Thymus (tissue), 11 donors: ENCODE results near the gene PRR36. TPM values are rescaled to one million over a fixed set of nuclear protein-coding genes. Genes with fewer than 3 reads are reported as not detected.

Experiments used
- DNase-seq, 9 donors: peaks; one replicate each; pipeline ENCODE4 v3.0.0-alpha.2; 2013; ENCODE audit warnings: low spot score in 9 of 9, low read depth in 6 of 9, missing footprints in 1 of 9
- H3K27ac ChIP-seq, 2 donors: one replicate each; pipeline ENCODE4 v1.5.1; 2013; ENCODE audit warnings: control low read depth in 1 of 2, low read depth in 1 of 2, low read length in 1 of 2, mild to moderate bottlenecking in 1 of 2, moderate library complexity in 1 of 2
- H3K27me3 ChIP-seq, 2 donors: one replicate each; pipeline ENCODE4 v1.5.1; 2013; ENCODE audit warnings: low read length in 1 of 2; ENCODE audit not compliant: control insufficient read depth in 2 of 2, insufficient read depth in 1 of 2
- H3K36me3 ChIP-seq, 2 donors: one replicate each; pipeline ENCODE4 v1.5.1; 2013; ENCODE audit warnings: low read length in 1 of 2, mild to moderate bottlenecking in 1 of 2, moderate library complexity in 1 of 2; ENCODE audit not compliant: control insufficient read depth in 2 of 2, insufficient read depth in 2 of 2
- H3K4me1 ChIP-seq, 2 donors: one replicate each; pipeline ENCODE4 v1.5.1; 2013; ENCODE audit warnings: low read length in 2 of 2; ENCODE audit not compliant: control insufficient read depth in 2 of 2, insufficient read depth in 2 of 2
- H3K4me3 ChIP-seq, 2 donors: one replicate each; pipeline ENCODE4 v1.5.1; 2013; ENCODE audit warnings: low read length in 2 of 2, control low read depth in 1 of 2, mild to moderate bottlenecking in 1 of 2
- H3K9me3 ChIP-seq, 2 donors: one replicate each; pipeline ENCODE4 v1.5.1; 2013; ENCODE audit warnings: low read length in 1 of 2, mild to moderate bottlenecking in 1 of 2; ENCODE audit not compliant: control insufficient read depth in 2 of 2, insufficient read depth in 1 of 2
- WGBS: extraction: QIAGEN DNeasy Blood & Tissue Kit; methylation state at CpG from one replicate; pipeline ENCODE4 v1.1.7; 2013; 5-methylcytosine and 5-hydroxymethylcytosine counted together
- polyA plus RNA-seq: library from polyadenylated mRNA; stranded (reverse); fragments of 200-250 nt; gene quantifications from one replicate; pipeline ENCODE4 v1.2.3, GENCODE V29; 2013
- total RNA-seq: library from RNA; stranded (reverse); fragments of 120-200 nt; gene quantifications from one replicate; pipeline ENCODE4 v1.2.4, GENCODE V29; 2013
- donor health status: healthy.

PRR36 gene
- total and polyA plus RNA-seq, 2 donors: 0.09 to 0.16 TPM

- 96% methylated on average over 26 of the region's 26 CpGs for WGBS
- Histone ChIP-seq H3K27ac (no peak overlapping the region), H3K4me3 (no peak overlapping the region), H3K36me3 (peaks cover 0 to 4% of the 10 kb centered on the region in 2 donors), H3K27me3 (peaks cover 0 to 11% of the 10 kb centered on the region in 2 donors), H3K4me1 (peaks cover 4 to 8% of the 10 kb centered on the region in 2 donors), H3K9me3 (no peaks in the 10 kb centered on the region)
- no peak for DNase-seq
Measured at GRCh38 chr19:7851623-7852500, 22.3 kb downstream of the PRR36 start.

GRCh38 chr19:7850945-7851622 lies 23.1 kb downstream of the PRR36 start:
- WGBS: 96% methylated on average over 19 of the region's 19 CpGs
- Histone ChIP-seq H3K9me3 (no peaks in the 10 kb centered on the region), H3K4me3 (no peak overlapping the region), H3K27ac (no peak overlapping the region), H3K36me3 (peaks cover 0 to 4% of the 10 kb centered on the region in 2 donors), H3K4me1 (peaks cover 4 to 8% of the 10 kb centered on the region in 2 donors), H3K27me3 (peaks cover 0 to 6% of the 10 kb centered on the region in 2 donors)
- DNase-seq: no peak

- Histone ChIP-seq H3K27me3 (peaks cover 0 to 6% of the 10 kb centered on the region in 2 donors), H3K4me1 (peaks cover 4 to 8% of the 10 kb centered on the region in 2 donors), H3K9me3 (no peaks in the 10 kb centered on the region), H3K36me3 (no peaks in the 10 kb centered on the region), H3K27ac (no peak overlapping the region), H3K4me3 (no peak overlapping the region)
- WGBS: 97% methylated on average over 25 of the region's 25 CpGs
- DNase-seq: no peak
Measured at GRCh38 chr19:7850000-7850813, 24.0 kb downstream of the PRR36 start.

GRCh38 chr19:7849631-7849999 lies 24.6 kb downstream of the PRR36 start:
- WGBS: 97% methylated on average over 9 of the region's 9 CpGs

GRCh38 chr19:7848779-7849457 lies 25.3 kb downstream of the PRR36 start:
- Histone ChIP-seq H3K4me1 (peaks cover 4 to 8% of the 10 kb centered on the region in 2 donors), H3K36me3 (no peaks in the 10 kb centered on the region), H3K9me3 (no peaks in the 10 kb centered on the region), H3K27ac (no peak overlapping the region), H3K4me3 (no peak overlapping the region), H3K27me3 (peaks cover 0 to 6% of the 10 kb centered on the region in 2 donors)
- DNase-seq: no peak
- WGBS: 97% methylated on average over 34 of the region's 34 CpGs

More at GRCh38 chr19:7849631-7849999, 24.6 kb downstream of the PRR36 start:
- H3K27ac ChIP-seq: no peak overlapping the region
- H3K4me3 ChIP-seq: no peak overlapping the region
- peaks cover 4 to 8% of the 10 kb centered on the region in 2 donors for H3K4me1 ChIP-seq
- no peaks in the 10 kb centered on the region for H3K9me3 ChIP-seq
- no peak for DNase-seq
- no peaks in the 10 kb centered on the region for H3K36me3 ChIP-seq
- H3K27me3 ChIP-seq: peaks cover 0 to 6% of the 10 kb centered on the region in 2 donors

- no peak overlapping the region for H3K27ac ChIP-seq
- no peaks in the 10 kb centered on the region for H3K4me1 ChIP-seq
- no peaks in the 10 kb centered on the region for H3K9me3 ChIP-seq
- no peak for DNase-seq
- WGBS: 95% methylated on average over 23 of the region's 23 CpGs
- H3K27me3 ChIP-seq: no peaks in the 10 kb centered on the region
- no peaks in the 10 kb centered on the region for H3K36me3 ChIP-seq
- no peak overlapping the region for H3K4me3 ChIP-seq
Measured at GRCh38 chr19:7847664-7848063, 26.5 kb downstream of the PRR36 start.

GRCh38 chr19:7846155-7846646 lies 28.0 kb downstream of the PRR36 start:
- DNase-seq: no peak
- H3K27me3 ChIP-seq: no peaks in the 10 kb centered on the region

GRCh38 chr19:7845390-7846154 lies 28.6 kb downstream of the PRR36 start:
- no peak for DNase-seq
- H3K4me1 ChIP-seq: no peaks in the 10 kb centered on the region
- WGBS: 97% methylated on average over 20 of the region's 20 CpGs

More at GRCh38 chr19:7846155-7846646, 28.0 kb downstream of the PRR36 start:
- peaks cover 0 to 5% of the 10 kb centered on the region in 2 donors for H3K9me3 ChIP-seq
- H3K4me3 ChIP-seq: no peak overlapping the region
- no peaks in the 10 kb centered on the region for H3K4me1 ChIP-seq
- H3K36me3 ChIP-seq: no peaks in the 10 kb centered on the region
- H3K27ac ChIP-seq: no peak overlapping the region
- 96% methylated on average over 19 of the region's 19 CpGs for WGBS

More at GRCh38 chr19:7845390-7846154, 28.6 kb downstream of the PRR36 start:
- H3K9me3 ChIP-seq: peaks cover 0 to 7% of the 10 kb centered on the region in 2 donors
- no peaks in the 10 kb centered on the region for H3K27me3 ChIP-seq
- no peak overlapping the region for H3K4me3 ChIP-seq
- no peaks in the 10 kb centered on the region for H3K36me3 ChIP-seq
- H3K27ac ChIP-seq: no peak overlapping the region
